Fibroblast of mammary gland (primary cell): Measurements from ENCODE around the gene P2RY14.

ENCODE experiments used
- DNase-seq: peaks from one replicate; pipeline ENCODE4 v3.0.0-alpha.2; 2010; ENCODE audit warnings: low read depth
- H3K4me3 ChIP-seq: 2 replicates; pipeline ENCODE4 v1.5.1; 2011; ENCODE audit warnings: low read depth, mild to moderate bottlenecking, low read length, moderate library complexity; ENCODE audit not compliant: control insufficient read depth
- CTCF ChIP-seq: conservative IDR thresholded peaks from 2 replicates; pipeline ENCODE4 v1.5.1; 2011; ENCODE audit warnings: low read depth, low read length, inconsistent platforms; ENCODE audit not compliant: control insufficient read depth, insufficient read depth

P2RY14 gene

GRCh38 chr3:151204530-151205402, 73.6 kb downstream of the P2RY14 start:
- DNase-seq: no peak
- no peak overlapping the region for H3K4me3 ChIP-seq
- no peak for TF ChIP-seq CTCF

GRCh38 chr3:151203051-151203420, 75.3 kb downstream of the P2RY14 start, which contains the start of gene GPR171:
Gene GPR171 (minus strand): TSS chr3:151203216. CDS start chr3:151199386, 3,830 bp downstream.
- H3K4me3 ChIP-seq: no peak within 1 kb of the TSS
- DNase-seq: no peak
- no peak for TF ChIP-seq CTCF

- no peak for DNase-seq
- no peak for TF ChIP-seq CTCF
- no peak overlapping the region for H3K4me3 ChIP-seq
These were observed 77.2 kb downstream of the P2RY14 start for GRCh38 chr3:151201051-151201730.

GRCh38 chr3:151200586-151200985, 77.8 kb downstream of the P2RY14 start:
- DNase-seq: no peak
- no peak for TF ChIP-seq CTCF

GRCh38 chr3:151199554-151200438, 78.5 kb downstream of the P2RY14 start:
- DNase-seq: no peak
- TF ChIP-seq CTCF: no peak
- no peak overlapping the region for H3K4me3 ChIP-seq

More at GRCh38 chr3:151200586-151200985, 77.8 kb downstream of the P2RY14 start:
- H3K4me3 ChIP-seq: no peak overlapping the region

- TF ChIP-seq CTCF: no peak
- no peak for DNase-seq
- no peak overlapping the region for H3K4me3 ChIP-seq
These were observed 79.5 kb downstream of the P2RY14 start for GRCh38 chr3:151198849-151199248.
